Heart left ventricle (tissue), 16 donors: Measurements from ENCODE around the gene ASL. TPM values are rescaled to one million over a fixed set of nuclear protein-coding genes. Genes with fewer than 3 reads are reported as not detected.
"Not testable (repeated sequence)": the region's sequence is repeated elsewhere in the genome, so short reads cannot be mapped to it uniquely, and the experiment has no call there.

Experiments
- ATAC-seq, 4 donors: fragments of 200-7000 bp; cut with Tn5 transposase; one replicate each; pipeline ENCODE4 v1.9.1; 2020 to 2022; ENCODE audit warnings: moderate library complexity in 4 of 4, mild to moderate bottlenecking in 3 of 4, moderate number of reproducible peaks in 1 of 4
- DNase-seq, 5 donors: peaks; one replicate each; pipeline ENCODE4 v3.0.0-alpha.2; 2020
- H3K27ac ChIP-seq, 12 donors: fragments of 200-600 bp; sonication (generic) in 4 of 12; one replicate each; pipeline versions ENCODE4 v1.5.0 to v1.8.0; 2016 to 2022; ENCODE audit warnings: mild to moderate bottlenecking in 2 of 12
- H3K27me3 ChIP-seq, 9 donors: fragments of 200-600 bp; sonication (generic) in 2 of 9; one replicate each; pipeline versions ENCODE4 v1.5.1 to v1.8.0; 2016 to 2022; ENCODE audit warnings: mild to moderate bottlenecking in 3 of 9
- H3K36me3 ChIP-seq, 9 donors: fragments of 200-600 bp; sonication (generic) in 2 of 9; one replicate each; pipeline versions ENCODE4 v1.5.0 to v1.8.0; 2018 to 2022; ENCODE audit warnings: mild to moderate bottlenecking in 2 of 9
- H3K4me1 ChIP-seq, 12 donors: fragments of 200-600 bp; sonication (generic) in 4 of 12; one replicate each; pipeline versions ENCODE4 v1.5.0 to v1.8.0; 2016 to 2022; ENCODE audit warnings: mild to moderate bottlenecking in 3 of 12
- H3K4me3 ChIP-seq, 12 donors: fragments of 200-600 bp; sonication (generic) in 4 of 12; one replicate each; pipeline versions ENCODE4 v1.5.0 to v1.8.0; 2017 to 2022; ENCODE audit warnings: mild to moderate bottlenecking in 9 of 12, moderate library complexity in 4 of 12
- H3K9me3 ChIP-seq, 12 donors: fragments of 200-600 bp; sonication (generic) in 4 of 12; one replicate each; pipeline versions ENCODE4 v1.5.0 to v1.8.0; 2016 to 2022; ENCODE audit warnings: mild to moderate bottlenecking in 1 of 12
- CTCF ChIP-seq, 12 donors: fragments of 200-600 bp; sonication (generic) in 4 of 12; IDR thresholded peaks; one replicate each; pipeline versions ENCODE4 v1.5.0 to v1.8.0; 2018 to 2022; ENCODE audit warnings: antibody characterized with exemption in 12 of 12, mild to moderate bottlenecking in 5 of 12
- POLR2A ChIP-seq, 2 donors: fragments of 450-650 bp; IDR thresholded peaks; one replicate each; pipeline ENCODE4 v1.6.1; 2017; ENCODE audit warnings: antibody characterized with exemption in 2 of 2, mild to moderate bottlenecking in 2 of 2, moderate library complexity in 2 of 2
- WGBS, 4 donors: extraction: QIAGEN DNeasy Blood & Tissue Kit in 2 of 4; methylation state at CpG; one replicate each; pipeline versions ENCODE4 v1.1.5 to v1.1.7; 2013 to 2018; 5-methylcytosine and 5-hydroxymethylcytosine counted together
- intact Hi-C, 10 donors: fragments of 100-400 bp; cut with DNase I; formaldehyde crosslinking; loops; one replicate each; pipeline versions ENCODE4 v1.11.1 to v1.14.2; 2022
- polyA plus RNA-seq, 2 donors: library from polyadenylated mRNA; stranded (reverse); fragments of 200-250 nt; gene quantifications; one replicate each; pipeline ENCODE4 v1.2.3, GENCODE V29; 2013
- total RNA-seq, 9 donors: library from RNA; depleted of rRNA in 2 of 9; stranded (reverse); fragments of >200 nt in 2 of 9; fragmentation: NEBNext Ultra II Directional in 3 of 9; extraction: Animal tissue kit (Norgen Biotek cat#: 25700) in 3 of 9; gene quantifications; one replicate each; pipeline versions ENCODE4 v1.1.0 to v1.2.4, GENCODE V29; 2016 to 2023
- donor health status: ischemic (EF 13 %, LVEDD 7.1; RV severe dilation, severe dysfunction).
- donor health status: healthy with polysubstance abuse.
- donor health status: DM: no; HTN: yes; CAD: no.
- donor health status: DM: no; HTN: no; CAD: no.
- donor health status: ischemic (EF 25% LVEDD 6.9; RV normal size, moderate dysfunction).
- donor health status: ischemic (EF 25% LVEDD 5.7; RV mildly dilated, moderate dysfunction).
- donor health status: healthy.
- donor health status: DM: yes; HTN: yes; CAD: no.
- donor health status: ischemic (EF 35%, LVEDD 5.7; RV mildly dilated, moderate dysfunction).
- donor health status: nonischemic (EF 11% LVEDD 7.7; RV severe dilation, severe dysfunction).
- donor health status: DM: yes; HTN: yes; CAD: no.
- donor health status: PGD.
- donor health status: ischemic (EF 29% LVEDD 5.4; RV normal size, mild dysfunction).
- donor health status: nonischemic (EF 23%, LVEDD 6.1; RV moderate dilation, normal function).

ASL gene
- total and polyA plus RNA-seq, 11 donors, result 8.1 to 23.3 (median 13.2) TPM

GRCh38 chr7:66119245-66119850, 43.7 kb downstream of the ASL start:
- H3K27ac ChIP-seq, result no peak overlapping the region
- WGBS, 4 donors, result 82 to 92% (median 86%) methylated on average over 4 of the region's 4 CpGs
- H3K36me3 ChIP-seq, result peaks cover 0 to 15% (median 0%) of the 10 kb centered on the region in 9 donors
- H3K4me1 ChIP-seq, result peaks cover 0 to 62% (median 31%) of the 10 kb centered on the region in 12 donors
- TF ChIP-seq CTCF (IDR thresholded peaks at IDR 0.05), result no peak
- no peak for TF ChIP-seq POLR2A (IDR thresholded peaks at IDR 0.05)
- DNase-seq (no peak), ATAC-seq (no peak)
- intact Hi-C loops, result loop anchor here in 2 of 10 donors (5.0 to 10.0 kb wide), 2 partner anchors 42 to 85 kb away; partner anchors contain the start of gene ASL (in 1 of the 2)
- no peak overlapping the region for H3K4me3 ChIP-seq
- no peaks in the 10 kb centered on the region for H3K9me3 ChIP-seq
- H3K27me3 ChIP-seq, result no peaks in the 10 kb centered on the region

- H3K27me3 ChIP-seq, result no peaks in the 10 kb centered on the region
- intact Hi-C loops, result no loop called here
- DNase-seq (no peak), ATAC-seq (no peak)
- WGBS, 4 donors, result 94 to 97% (median 95%) methylated on average over 9 of the region's 9 CpGs
- H3K27ac ChIP-seq, result no peak overlapping the region
- H3K4me1 ChIP-seq, result peaks cover 0 to 65% (median 48%) of the 10 kb centered on the region in 12 donors
- H3K9me3 ChIP-seq, result no peaks in the 10 kb centered on the region
- H3K36me3 ChIP-seq, result peaks cover 0 to 11% (median 0%) of the 10 kb centered on the region in 9 donors
- TF ChIP-seq POLR2A (IDR thresholded peaks at IDR 0.05) (no peak), CTCF (IDR thresholded peaks at IDR 0.05) (no peak)
- H3K4me3 ChIP-seq, result no peak overlapping the region
Observed at GRCh38 chr7:66123175-66123528, 47.5 kb downstream of the ASL start.

- peak in 1 of 4 donors; percentile 5 for ATAC-seq
- H3K4me3 ChIP-seq, H3K36me3 ChIP-seq, H3K9me3 ChIP-seq, DNase-seq, intact Hi-C loops, H3K27me3 ChIP-seq: not testable (repeated sequence)
- Histone ChIP-seq H3K27ac (peak overlapping the region in 7 of 12 donors; percentile 16 to 66 (median 40)), H3K4me1 (peaks cover 0 to 55% (median 37%) of the 10 kb centered on the region in 12 donors)
- WGBS, 4 donors, result 21 to 36% (median 34%) methylated on average over 5 of the region's 5 CpGs
Observed at GRCh38 chr7:66124569-66124861, 48.9 kb downstream of the ASL start.

- WGBS, 4 donors, result 23 to 25% (median 23%) methylated on average over 4 of the region's 4 CpGs
Observed at GRCh38 chr7:66125052-66125694, 49.6 kb downstream of the ASL start.

GRCh38 chr7:66125781-66126352, 50.2 kb downstream of the ASL start:
- ATAC-seq, result peak in 1 of 4 donors; percentile 35
- H3K4me3 ChIP-seq, DNase-seq, H3K27me3 ChIP-seq, intact Hi-C loops, H3K9me3 ChIP-seq: not testable (repeated sequence)
- peak overlapping the region in 10 of 12 donors; percentile 26 to 66 (median 46) for H3K27ac ChIP-seq
- peaks cover 0 to 15% (median 4%) of the 10 kb centered on the region in 9 donors for H3K36me3 ChIP-seq
- peaks cover 0 to 49% (median 33%) of the 10 kb centered on the region in 12 donors for H3K4me1 ChIP-seq
- WGBS, 4 donors, result 64 to 79% (median 72%) methylated on average over 6 of the region's 6 CpGs

More at GRCh38 chr7:66125052-66125694, 49.6 kb downstream of the ASL start:
- intact Hi-C loops, result no loop called here
- Histone ChIP-seq H3K36me3 (peaks cover 0 to 8% (median 0%) of the 10 kb centered on the region in 9 donors), H3K9me3 (no peaks in the 10 kb centered on the region), H3K4me3 (no peak overlapping the region), H3K27ac (peak overlapping the region in 10 of 12 donors; percentile 26 to 66 (median 46)), H3K27me3 (no peaks in the 10 kb centered on the region), H3K4me1 (peaks cover 0 to 50% (median 32%) of the 10 kb centered on the region in 12 donors)
- DNase-seq, result no peak
- no peak for TF ChIP-seq CTCF (IDR thresholded peaks at IDR 0.05)
- TF ChIP-seq POLR2A (IDR thresholded peaks at IDR 0.05), result no peak
- ATAC-seq, result peak in 3 of 4 donors; percentile 15 to 40 (median 25)

- WGBS, 4 donors, result 48 to 69% (median 57%) methylated on average over 3 of the region's 3 CpGs
- H3K27ac ChIP-seq, result not testable (repeated sequence)
Observed at GRCh38 chr7:66127172-66127571, 51.6 kb downstream of the ASL start.

More at GRCh38 chr7:66127172-66127571, 51.6 kb downstream of the ASL start:
- DNase-seq, H3K27me3 ChIP-seq, H3K4me3 ChIP-seq, H3K9me3 ChIP-seq, intact Hi-C loops: not testable (repeated sequence)
- Histone ChIP-seq H3K36me3 (peaks cover 0 to 22% (median 17%) of the 10 kb centered on the region in 9 donors), H3K4me1 (peaks cover 0 to 49% (median 33%) of the 10 kb centered on the region in 12 donors)
- ATAC-seq, result peak in 3 of 4 donors; percentile 54 to 81 (median 60)
